GM08714 (cell line): Measurements from ENCODE around the gene CYB5A.

Experiments used
- H3K4me3 ChIP-seq: fragments of 200-500 bp; sonication (Bioruptor generic); 2 replicates; pipeline ENCODE4 v1.5.1; 2014; ENCODE audit warnings: mild to moderate bottlenecking, low read length, inconsistent platforms
- ZNF274 ChIP-seq: IDR thresholded peaks from 2 replicates; pipeline ENCODE4 v1.6.1; 2012; ENCODE audit warnings: mild to moderate bottlenecking, low read depth, low read length

The CYB5A gene

GRCh38 chr18:74251297-74252038, 40.3 kb downstream of the CYB5A start:
- TF ChIP-seq ZNF274: no peak
- no peak overlapping the region for H3K4me3 ChIP-seq

DNA sequence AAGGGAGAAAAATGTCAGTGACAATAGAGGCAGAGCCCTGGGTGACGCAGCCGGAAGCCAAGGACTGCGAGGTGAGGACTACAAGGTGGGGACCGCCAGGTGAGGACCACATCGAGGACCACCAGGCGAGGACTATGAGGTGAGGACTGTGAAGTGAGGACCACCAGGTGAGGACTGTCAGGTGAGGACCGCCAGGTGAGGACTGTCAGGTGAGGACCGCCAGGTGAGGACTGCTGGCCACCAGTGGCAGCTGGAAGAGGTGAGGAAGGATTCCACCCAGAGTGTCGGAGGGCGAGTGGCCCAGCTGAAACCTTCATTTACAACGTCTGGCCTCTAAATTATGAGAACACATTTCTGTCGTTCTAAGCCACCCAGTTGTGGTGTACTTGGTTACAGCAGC, 41.6 kb downstream of the CYB5A start:
- TF ChIP-seq ZNF274: no peak

GRCh38 chr18:74249181-74249968, 42.4 kb downstream of the CYB5A start:
- TF ChIP-seq ZNF274: no peak
- H3K4me3 ChIP-seq: no peak overlapping the region

More for the DNA sequence above, 41.6 kb downstream of the CYB5A start:
- no peak overlapping the region for H3K4me3 ChIP-seq

DNA sequence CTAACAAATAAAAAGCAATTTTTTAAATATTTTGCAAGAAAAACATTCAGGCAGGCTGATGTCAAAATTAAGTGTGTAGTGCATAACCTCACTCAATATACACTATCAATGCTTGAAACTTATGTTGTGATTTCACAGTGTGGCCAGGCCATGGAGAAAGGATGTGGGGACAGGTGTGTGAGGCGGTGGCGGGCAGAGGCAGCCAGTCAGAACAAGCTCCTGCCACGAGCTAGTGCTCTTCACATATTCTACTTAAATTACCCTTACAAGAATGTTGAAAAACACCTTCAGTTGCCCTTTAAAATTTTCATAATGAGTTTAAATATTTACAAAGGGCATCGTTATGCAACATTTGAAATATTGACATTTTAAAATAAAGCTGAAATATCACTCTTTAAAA, 43.2 kb downstream of the CYB5A start:
- no peak overlapping the region for H3K4me3 ChIP-seq
- TF ChIP-seq ZNF274: no peak

DNA sequence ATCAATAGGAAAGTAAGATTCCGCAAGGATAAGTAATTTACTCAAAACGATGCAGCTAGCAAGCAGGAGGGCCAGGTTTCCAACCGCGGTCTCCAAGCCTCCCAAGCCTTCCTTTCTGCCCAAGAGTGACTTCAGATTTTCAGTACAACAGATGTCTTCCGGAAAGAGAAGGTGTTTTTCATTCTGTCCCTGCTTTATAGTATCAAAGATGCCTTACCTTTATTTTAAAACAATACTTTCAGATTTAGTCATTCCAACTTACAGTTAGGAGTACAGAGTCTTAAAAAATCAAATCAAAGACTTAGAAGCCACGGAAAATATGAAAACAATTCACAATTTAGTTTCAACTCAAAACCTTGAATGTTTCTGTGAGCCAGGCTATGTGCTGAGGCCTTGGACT, 43.6 kb downstream of the CYB5A start:
- H3K4me3 ChIP-seq: no peak overlapping the region
- no peak for TF ChIP-seq ZNF274

DNA sequence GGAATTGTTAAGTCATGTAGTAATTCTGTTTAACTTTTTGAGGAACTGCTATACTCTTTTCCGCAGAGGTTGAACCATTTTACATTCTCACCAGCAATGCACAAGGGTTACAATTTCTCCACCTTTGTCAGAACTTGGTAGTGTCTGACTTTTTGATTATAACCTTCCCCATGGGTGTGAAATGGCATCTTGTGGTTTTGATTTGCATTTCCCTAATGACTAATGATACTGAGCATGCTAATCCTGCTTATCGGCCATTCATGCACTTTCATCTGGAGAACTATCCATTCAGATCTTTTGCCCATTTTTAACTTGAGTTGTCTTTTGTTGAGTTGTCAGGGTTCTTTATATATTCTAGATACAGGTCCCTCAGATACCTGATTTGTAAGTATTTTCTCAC, 47.2 kb downstream of the CYB5A start:
- TF ChIP-seq ZNF274: no peak
- H3K4me3 ChIP-seq: no peak overlapping the region

DNA sequence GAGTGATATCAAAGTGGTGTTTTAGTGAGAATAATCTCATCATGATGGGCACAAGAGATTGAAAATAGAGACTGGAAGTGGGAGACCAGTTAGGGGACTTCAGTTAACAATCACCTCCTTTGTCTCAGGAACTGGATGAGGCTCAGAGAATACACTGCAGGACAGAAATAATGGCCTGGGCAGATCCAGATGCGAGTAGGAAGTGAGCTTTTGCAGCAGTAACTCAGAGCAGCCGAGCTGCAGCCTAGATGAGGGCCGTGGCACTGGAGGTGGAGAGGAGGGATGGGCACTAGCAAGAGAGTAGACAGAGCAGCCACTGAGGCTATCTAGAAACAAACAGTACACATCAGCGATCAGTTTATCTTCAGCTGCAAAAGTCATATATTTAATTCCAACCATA, 48.6 kb downstream of the CYB5A start:
- H3K4me3 ChIP-seq: no peak overlapping the region
- TF ChIP-seq ZNF274: no peak

DNA sequence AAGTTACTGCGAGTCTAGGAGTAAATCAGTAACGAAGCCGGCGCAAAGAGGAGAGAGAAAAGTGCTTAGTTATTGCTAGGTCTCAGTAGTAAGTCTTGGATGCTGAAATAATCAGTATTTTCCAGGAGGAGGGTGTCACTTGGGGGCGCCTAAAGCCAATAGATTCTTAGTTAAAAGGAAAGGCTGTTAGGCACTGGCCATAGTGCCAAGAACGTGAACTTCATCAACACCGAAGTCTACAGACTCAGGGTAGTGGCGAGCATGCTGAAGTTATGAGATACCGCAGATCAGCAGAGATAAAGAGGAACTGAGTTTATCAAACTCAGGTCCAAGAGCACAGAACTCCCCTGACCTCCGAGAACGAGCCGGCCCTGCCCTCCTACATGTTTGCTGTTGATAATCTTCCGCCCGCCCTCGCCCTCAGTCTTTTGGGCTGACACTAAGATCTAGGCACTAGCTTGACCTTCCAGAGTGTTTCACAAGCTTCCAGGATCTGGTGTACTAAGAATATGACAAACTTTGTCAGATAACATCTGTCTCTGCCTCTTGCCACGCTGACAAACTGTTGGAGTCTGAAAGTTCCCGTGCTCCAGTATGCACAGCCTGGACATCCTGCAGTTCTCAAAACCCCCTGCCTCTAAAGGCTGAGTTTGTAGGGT, 49.2 kb downstream of the CYB5A start:
- no peak for TF ChIP-seq ZNF274
- no peak overlapping the region for H3K4me3 ChIP-seq

DNA sequence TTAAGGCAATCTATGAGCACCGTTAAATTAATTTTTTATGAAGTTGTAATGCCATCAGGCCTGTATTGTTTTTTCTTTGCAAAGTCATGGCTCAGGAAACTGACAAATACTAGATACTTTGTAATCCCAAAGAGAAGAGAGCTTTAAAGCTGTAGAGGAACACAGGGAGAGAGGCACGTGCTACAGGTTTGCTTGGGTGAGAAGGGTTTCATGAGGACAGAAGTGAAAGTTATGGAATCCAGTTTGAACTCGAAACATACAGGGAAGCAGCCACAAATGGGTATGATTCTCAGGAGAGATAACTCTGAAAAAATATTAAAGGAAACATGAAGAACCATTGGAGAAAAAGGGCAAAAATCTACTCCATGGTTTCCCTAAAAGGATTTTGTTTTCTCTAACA, 49.8 kb downstream of the CYB5A start:
- TF ChIP-seq ZNF274: no peak
- H3K4me3 ChIP-seq: no peak overlapping the region

DNA sequence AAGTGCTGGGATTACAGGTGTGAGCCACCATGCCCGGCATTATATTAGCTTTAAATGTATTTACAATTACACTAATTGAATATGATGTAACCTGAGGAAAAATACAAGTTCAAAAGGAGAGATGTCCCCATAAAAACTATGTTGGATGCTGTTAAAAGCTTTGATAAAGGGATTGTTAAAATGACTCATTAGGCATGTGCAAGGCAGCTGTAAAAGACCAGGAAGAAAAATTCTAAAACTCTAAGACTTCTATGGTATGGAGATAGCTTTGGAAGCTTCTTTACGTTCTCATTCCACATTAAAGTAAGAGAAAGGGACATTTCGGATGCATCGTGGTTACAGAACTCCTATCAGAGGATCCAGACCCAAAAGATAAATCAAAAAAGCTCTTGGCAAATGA, 50.3 kb downstream of the CYB5A start:
- no peak overlapping the region for H3K4me3 ChIP-seq
- TF ChIP-seq ZNF274: no peak

DNA sequence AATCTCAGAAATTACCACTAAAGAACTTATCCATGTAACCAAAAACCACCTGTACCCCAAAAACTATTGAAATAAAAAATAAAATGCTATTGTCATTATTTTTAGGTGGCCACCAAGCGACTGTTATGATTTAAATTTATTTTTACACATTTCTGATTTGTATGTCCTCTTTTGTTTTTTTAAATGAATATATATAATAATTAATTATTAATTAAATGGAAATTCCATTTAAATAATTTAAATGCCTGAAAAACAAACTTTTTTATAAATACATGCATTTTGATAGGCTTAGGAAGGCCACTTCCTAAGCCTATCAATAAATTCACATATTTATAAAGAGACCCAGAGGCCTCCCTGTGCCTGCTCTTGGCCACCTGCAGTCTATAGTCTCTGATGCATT, 52.2 kb downstream of the CYB5A start:
- no peak for TF ChIP-seq ZNF274

DNA sequence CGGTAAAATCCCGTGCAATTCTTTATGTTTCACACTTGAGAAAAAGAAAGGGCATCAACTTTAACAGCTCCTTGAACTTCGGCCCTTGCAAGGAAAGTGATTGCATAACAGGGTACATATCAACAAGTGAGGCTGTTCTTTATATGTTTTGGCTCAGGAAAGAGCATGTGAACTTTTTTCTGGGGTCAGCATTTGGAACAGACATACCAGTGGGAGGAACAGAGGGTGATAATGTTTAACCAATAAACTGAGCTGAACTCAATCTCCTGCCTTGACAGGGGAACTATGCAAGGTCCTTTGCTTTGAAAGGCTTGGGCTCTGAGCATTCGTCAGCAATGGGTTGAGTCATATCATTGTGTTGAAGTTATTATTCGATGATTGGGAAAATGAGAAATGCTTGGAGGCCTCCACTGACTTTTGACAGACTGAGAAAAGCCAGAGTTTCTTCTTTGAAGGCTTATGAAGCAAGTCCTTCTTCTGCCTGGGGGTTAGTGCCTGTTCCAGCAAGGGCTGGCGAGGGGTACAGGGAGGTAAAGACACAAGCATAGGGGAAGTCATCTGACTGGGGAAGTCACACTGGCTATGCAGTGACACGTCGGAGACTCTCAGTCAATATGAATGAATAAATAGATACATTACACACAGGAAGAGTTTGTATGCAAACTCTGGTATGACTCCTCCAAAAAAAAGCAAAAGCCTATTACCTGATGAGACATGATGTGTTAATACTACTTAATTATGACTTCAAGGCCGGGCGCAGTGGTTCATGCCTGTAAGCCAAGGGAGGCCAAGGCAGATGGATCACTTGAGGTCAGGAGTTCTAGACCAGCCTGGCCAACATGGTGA, 57.2 kb downstream of the CYB5A start:
- no peak for TF ChIP-seq ZNF274
- no peak overlapping the region for H3K4me3 ChIP-seq

More for the DNA sequence above, 52.2 kb downstream of the CYB5A start:
- H3K4me3 ChIP-seq: no peak overlapping the region

DNA sequence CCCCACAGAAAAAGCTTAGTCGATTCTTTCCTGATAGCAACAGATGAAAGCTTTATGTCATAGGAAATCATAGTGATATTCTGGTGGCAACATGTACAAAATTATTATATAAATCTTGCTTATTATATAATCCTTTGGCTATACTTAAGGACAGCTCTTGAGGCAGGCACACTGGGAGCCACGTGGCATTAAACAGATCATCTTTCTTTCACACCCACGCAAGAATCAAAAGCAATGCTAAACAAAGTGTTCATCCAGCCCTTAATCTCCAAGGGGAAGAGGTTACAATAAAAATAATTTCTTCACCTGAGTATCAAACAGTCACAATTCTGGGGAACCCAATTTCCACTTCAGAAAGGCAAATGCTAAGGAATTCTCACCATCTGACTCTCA, 57.8 kb downstream of the CYB5A start:
- no peak overlapping the region for H3K4me3 ChIP-seq
- TF ChIP-seq ZNF274: no peak
